Pulmonary artery endothelial cell (primary cell): ENCODE data around the gene UGT1A3. TPM values are rescaled to one million over a fixed set of nuclear protein-coding genes. Genes with fewer than 3 reads are reported as not detected.

ENCODE experiments used
- DNase-seq: peaks from one replicate; pipeline ENCODE4 v3.0.0-alpha.2; 2011; ENCODE audit warnings: low read depth, low spot score
- total RNA-seq: library from RNA; depleted of rRNA; stranded (reverse); fragments of >200 nt; gene quantifications from 2 replicates; pipeline ENCODE4 v1.2.3, GENCODE V29; 2014

The UGT1A3 gene
- total RNA-seq, 1 donor from 2014 or later, result not detected

DNA sequence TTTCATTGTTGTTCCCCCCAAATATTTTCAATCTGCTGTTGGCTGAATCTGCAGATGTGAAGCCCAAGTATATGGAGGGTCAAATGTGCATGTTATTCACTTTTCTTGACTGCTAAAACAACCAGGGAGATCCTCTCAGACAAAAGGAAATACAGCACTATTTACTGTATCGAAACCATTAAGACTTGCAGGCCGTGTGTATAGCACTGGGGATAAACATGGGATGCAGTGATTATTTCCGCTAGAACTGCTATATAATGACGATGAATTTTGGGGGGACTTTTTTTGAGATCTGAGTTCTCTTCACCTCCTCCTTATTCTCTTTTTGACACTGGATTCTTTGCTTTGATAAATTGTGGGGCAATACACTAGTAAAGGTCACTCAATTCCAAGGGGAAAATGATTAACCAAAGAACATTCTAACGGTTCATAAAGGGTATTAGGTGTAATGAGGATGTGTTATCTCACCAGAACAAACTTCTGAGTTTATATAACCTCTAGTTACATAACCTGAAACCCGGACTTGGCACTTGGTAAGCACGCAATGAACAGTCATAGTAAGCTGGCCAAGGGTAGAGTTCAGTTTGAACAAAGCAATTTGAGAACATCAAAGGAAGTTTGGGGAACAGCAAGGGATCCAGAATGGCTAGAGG, 27.7 kb downstream of the UGT1A3 start:
- no peak for DNase-seq

DNA sequence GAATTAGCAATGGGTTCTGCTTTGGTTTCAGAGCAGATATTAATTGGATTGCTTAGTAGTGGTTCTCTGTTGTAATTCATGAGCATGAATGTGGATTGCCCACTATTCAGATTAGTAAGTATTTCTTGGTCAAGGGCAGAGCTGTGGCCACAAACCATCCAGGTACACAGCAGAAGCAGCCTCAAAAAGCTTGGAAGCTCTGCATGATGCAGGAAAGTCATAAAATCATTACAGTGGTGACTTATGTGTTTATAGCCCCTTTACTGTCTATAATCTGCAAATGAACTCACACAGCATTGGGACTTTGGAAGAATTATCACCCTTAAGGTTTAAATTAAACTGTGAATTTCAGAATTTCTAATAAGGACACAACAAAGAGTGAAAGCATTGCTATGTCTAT, 29.3 kb downstream of the UGT1A3 start:
- no peak for DNase-seq

DNA sequence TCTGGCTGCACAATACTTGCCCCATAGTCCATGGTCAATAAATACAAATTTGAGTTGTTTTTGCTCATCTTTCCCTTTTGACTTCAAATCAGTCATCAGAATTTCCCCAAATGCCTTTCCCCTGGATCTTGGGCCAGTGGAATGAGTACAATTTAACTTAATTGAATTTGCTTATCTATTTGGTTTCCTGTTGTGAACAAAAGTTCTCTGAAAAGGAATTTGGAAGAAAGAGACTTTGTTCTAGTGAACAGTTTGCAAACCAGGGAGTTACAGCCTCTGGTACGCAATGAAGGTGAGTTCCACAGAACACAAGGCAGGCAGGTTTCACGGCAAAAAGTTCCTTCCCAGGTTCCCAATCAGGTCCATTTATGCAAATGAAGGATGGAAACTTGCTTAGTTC, 30.0 kb downstream of the UGT1A3 start:
- DNase-seq, result no peak

DNA sequence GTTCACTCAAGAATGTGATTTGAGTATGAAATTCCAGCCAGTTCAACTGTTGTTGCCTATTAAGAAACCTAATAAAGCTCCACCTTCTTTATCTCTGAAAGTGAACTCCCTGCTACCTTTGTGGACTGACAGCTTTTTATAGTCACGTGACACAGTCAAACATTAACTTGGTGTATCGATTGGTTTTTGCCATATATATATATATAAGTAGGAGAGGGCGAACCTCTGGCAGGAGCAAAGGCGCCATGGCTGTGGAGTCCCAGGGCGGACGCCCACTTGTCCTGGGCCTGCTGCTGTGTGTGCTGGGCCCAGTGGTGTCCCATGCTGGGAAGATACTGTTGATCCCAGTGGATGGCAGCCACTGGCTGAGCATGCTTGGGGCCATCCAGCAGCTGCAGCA, 31.2 kb downstream of the UGT1A3 start, which contains the start of gene UGT1A1:
Gene UGT1A1, plus strand, starts transcription at position 228 of the 400 bp plus-strand sequence. Its CDS starts 18 bp downstream, at position 246.
- no peak for DNase-seq

DNA sequence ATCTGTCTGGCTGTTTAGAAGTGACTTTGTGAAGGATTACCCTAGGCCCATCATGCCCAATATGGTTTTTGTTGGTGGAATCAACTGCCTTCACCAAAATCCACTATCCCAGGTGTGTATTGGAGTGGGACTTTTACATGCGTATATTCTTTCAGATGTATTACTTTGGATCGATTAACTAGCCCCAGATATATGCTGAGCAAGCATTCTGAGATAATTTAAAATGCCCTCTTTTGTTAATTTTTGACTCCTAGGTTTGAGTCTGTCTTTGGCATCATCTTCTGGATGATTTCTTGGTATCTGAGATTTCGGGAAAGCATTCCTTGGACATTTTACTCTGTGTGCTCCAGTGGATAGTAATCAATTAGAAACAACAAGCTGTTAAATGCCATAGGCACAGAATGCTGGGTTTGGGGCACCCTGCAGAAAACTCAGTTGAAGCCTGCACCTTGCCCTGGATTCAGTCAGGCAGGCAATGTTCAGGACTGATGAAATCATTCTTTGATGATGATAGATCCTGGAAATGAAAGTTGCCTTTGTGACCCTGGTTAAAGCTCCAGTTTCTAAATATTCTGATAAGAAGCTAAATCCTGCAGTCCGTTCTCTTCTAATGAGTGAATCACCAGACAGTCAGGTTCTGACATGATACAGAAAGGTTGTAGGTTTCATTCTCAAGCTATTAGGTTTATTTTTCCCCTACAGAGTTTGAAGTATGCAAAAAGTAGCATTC, 32.4 kb downstream of the UGT1A3 start:
- no peak for DNase-seq

DNA sequence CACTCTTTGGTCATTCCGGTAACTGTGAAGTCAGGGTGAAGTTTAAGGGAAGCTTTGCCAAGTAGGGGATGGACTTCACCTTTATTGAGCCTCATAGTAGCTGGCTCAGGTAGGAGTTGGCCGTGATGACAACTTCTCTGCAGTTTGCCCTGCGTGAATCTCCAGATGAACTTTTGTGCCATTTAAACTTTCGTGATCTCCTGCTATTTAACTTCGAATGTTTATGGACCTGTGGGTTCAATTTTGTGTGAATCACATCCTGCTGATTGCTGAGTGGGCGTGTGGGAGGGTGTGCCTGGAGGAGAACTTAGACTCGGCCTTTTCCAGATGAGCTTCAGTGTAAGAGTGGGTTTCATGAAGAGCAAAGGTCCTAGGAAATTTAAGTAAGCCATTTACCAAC, 35.4 kb downstream of the UGT1A3 start:
- no peak for DNase-seq

DNA sequence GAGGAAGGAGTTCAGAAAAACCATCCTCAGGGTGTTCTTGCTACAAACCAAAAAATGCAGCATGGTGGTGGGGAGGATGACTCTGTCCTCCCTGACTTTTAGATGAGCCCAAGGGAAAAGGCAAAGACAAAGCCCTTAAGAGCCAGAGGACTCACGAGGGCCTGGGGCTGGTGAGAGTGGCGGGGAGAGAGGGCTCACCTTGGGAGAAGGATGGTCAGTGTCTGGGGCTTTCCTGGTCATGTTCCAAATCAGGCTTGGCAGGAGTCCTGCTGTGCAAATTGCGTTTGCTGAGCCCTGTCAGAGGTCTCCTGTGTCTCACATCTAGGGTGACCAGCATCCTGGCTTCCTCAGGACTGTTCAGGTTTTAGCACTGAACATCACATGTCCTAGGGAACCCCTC, 35.9 kb downstream of the UGT1A3 start:
- DNase-seq, result no peak

DNA sequence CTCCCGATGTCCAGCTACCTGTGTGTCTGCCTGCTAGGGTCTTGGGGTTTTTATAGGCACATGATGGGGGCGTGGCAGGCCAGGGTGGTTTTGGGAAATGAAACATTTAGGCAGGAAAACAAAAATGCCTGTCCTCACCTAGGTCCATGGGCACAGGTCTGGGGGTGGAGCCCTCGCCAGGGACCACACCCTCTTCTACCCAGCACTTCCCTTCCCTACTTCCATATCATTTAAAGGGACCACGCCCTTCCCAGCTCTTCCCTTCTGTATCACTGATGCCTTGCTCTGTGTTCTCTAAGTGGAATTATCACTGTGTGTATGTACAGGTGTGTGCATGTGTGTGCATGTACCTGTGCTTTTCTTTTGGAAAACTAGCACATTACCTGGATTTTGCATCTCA, 37.6 kb downstream of the UGT1A3 start:
- no peak for DNase-seq

DNA sequence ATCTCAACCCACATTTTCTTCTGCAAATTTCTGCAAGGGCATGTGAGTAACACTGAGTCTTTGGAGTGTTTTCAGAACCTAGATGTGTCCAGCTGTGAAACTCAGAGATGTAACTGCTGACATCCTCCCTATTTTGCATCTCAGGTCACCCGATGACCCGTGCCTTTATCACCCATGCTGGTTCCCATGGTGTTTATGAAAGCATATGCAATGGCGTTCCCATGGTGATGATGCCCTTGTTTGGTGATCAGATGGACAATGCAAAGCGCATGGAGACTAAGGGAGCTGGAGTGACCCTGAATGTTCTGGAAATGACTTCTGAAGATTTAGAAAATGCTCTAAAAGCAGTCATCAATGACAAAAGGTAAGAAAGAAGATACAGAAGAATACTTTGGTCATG, 39.2 kb downstream of the UGT1A3 start:
- DNase-seq, result no peak

DNA sequence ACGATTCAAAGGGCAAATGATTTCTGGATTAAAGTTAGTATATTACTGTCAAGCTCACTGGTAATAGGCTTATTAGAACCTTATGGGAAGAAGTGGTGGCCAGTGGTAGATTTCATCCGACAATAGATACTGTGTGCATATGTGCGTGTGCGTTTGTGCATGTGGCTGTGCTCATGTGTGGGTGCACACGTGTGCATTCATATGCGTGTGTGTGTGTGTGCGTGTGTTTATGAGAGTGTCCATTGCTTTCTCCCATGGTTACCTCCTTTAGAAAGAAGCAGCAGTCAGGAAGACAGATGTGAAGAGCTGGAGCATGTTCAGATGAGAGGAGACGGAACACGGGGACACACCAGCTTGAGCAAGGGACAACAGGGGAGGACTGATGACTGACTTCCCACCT, 40.4 kb downstream of the UGT1A3 start:
- DNase-seq, result no peak

DNA sequence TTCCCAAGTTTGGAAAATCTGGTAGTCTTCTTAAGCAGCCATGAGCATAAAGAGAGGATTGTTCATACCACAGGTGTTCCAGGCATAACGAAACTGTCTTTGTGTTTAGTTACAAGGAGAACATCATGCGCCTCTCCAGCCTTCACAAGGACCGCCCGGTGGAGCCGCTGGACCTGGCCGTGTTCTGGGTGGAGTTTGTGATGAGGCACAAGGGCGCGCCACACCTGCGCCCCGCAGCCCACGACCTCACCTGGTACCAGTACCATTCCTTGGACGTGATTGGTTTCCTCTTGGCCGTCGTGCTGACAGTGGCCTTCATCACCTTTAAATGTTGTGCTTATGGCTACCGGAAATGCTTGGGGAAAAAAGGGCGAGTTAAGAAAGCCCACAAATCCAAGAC, 43.3 kb downstream of the UGT1A3 start:
- DNase-seq, result no peak

DNA sequence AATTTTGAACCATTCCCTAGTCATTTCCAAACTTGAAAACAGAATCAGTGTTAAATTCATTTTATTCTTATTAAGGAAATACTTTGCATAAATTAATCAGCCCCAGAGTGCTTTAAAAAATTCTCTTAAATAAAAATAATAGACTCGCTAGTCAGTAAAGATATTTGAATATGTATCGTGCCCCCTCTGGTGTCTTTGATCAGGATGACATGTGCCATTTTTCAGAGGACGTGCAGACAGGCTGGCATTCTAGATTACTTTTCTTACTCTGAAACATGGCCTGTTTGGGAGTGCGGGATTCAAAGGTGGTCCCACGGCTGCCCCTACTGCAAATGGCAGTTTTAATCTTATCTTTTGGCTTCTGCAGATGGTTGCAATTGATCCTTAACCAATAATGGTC, 43.7 kb downstream of the UGT1A3 start:
- DNase-seq, result no peak

DNA sequence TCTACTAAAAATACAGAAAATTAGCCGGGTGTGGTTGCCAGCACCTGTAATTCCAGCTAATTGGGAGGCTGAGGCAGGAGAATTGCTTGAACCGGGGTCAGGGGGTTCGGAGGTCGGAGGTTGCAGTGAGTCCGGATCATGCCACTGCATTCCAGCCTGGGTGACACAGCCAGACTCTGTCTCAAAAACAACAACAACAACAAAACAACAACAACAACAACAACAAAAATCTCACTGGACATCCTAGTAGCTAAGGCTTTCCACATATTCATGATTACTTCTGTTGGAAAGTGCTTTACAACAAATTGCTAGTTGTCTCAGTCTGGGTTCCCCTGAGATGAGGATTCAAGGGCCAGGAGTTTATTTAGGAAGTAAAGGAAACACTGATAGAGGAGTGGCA, 45.0 kb downstream of the UGT1A3 start:
- DNase-seq, result no peak

DNA sequence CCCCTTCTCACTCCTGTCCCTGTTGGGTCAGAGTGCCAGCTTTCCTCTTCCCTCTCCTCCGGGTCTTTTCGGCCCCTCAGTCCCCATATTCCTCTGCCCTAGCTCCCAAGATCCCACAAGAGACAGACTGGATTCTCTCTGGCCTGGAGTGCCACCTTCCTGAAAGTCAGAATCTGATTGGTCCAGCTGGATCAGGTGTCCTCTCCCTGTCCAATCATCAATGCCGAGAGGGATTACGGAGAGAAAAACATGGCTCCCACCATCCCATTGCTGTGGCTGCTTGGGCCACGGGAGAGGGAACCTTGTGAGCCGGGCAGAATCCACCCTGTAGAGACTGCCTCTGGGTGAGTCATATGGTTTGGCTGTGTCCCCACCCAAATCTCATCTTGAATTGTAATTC, 46.6 kb downstream of the UGT1A3 start:
- DNase-seq, result no peak

DNA sequence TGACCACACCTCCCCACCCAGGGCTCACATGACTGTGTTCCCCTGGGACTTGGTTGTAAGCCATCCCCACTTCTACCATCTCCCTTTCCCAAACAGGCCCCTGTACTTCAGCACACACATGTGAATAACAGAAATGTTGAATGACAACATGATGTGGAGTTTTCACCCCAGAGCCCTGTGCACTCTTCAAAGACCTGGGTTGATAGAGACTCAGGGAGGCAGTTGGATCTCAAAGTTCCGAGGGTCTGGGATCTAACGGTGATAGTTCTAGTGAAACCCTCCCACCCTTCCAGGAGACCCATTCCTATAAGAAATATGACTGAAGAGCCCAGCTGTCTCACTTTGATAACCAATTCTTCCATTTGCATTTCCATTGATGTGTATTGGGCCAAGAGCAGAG, 49.2 kb downstream of the UGT1A3 start, which contains the start of gene MROH2A:
Gene MROH2A, plus strand, starts transcription at position 301 of the 400 bp plus-strand sequence. CDS start 1,029 bp downstream, outside the sequence.
- DNase-seq, result no peak

DNA sequence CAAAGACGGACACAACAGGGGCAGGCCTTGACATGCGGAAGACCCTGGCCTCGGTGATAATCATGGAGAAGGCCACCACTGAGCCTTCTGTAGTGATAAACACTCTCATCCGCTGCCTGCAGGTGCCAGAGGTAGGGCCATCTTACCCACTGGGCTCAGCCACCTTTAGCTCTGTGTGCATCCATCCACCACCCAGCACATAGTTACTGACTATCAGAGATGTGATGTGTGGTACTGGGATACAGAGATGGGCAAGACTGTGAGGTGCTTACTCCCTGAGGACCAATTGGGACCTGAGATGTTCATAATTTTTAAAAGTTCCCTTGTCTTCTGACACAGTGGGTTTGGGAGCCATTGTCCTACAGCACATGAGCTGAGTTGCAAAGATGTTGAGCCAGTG, 50.9 kb downstream of the UGT1A3 start:
- DNase-seq, result no peak

DNA sequence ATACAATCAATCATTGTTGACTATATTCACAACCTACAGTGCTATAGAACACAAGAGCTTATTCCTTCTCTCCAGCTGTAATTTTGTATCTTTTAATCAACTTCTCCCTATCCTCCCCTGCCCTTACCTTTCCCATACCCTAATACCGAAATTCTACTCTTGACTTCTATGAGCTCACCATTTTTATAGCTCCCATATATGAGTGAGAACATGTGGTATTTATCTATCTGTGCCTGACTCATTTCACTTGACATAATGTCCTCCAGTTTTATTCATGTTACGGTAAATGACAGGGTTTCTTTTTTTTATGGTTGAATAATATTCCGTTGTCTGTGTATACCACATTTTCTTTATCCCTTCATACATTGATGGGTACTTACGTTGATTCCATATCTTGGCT, 51.9 kb downstream of the UGT1A3 start:
- no peak for DNase-seq

DNA sequence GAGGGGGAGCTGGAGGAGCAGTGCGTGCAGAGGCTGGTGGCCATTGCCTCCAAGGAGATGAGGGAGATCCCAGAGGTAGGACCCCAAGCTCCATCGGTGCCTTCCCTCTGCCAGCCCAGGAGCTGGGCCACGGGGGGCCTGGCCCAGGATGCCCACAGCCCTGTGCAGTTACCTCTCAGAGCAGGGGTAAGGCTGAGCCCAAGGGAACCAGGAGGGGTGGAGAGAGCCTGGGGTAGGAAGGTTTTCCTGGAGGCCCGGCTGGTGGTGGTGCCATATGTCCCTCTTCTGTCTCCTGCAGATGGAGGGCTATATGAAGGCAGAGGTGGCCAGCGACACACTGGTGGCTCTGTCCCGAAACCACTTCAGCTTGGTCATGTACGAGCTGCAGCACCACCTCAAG, 60.7 kb downstream of the UGT1A3 start:
- no peak for DNase-seq

DNA sequence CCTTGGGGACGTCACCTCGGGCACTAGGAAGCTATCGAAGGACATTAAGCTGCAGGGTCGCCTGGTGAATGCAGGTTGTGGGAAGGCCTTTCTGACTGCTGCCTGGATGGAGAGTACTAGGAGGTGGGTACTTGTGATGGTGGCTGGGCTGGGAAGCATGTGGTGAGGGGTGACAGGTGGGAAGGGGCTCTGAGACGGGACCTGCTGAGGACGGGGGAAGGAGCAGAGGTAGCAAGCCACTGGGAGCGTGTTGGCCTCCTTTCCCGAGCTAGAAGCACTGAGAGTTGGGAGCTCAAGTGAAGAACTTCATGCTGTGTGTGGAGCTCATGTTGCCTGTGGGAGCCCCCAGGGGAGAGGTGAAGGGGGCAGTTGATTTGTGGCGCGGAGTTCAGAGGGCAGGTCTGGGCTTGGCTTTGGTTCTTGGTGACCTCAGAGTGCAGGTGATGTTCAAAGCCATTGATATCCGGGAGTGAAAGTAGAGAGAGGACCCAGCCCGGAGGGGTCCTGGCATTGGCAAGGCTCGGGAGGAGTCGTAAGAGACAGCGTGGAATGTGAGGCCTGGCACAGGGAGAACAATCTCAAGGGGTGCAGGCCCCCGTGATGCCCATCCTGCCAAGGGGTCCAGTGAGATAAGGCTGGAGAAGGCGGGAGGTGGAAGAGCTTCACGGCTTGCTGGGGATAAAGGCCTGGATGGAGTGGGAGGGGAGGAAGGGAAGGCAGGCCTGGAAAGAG, 62.5 kb downstream of the UGT1A3 start:
- DNase-seq, result no peak

DNA sequence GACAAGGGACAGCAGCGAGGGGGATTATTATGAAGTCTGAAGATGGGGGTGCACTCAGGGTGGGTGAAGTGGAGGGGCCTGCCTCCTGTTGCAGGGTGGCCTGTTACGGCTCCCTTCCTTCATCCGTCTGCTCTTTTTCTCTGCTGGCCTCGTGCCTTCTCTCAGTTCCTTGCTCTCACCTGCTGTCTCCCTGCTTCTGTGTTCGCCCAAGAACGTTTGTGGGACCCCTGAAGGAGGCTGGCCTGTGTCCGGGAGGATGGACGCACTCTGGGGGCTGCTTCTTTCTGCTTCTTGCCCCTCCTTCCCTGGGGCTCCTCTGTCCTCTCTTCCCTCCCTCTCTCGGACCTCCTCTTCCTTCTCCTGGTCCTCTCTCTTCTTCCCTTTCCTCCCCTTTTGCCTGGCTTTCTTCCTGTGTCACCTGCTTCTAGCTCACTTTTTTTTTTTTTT, 63.1 kb downstream of the UGT1A3 start:
- no peak for DNase-seq

DNA sequence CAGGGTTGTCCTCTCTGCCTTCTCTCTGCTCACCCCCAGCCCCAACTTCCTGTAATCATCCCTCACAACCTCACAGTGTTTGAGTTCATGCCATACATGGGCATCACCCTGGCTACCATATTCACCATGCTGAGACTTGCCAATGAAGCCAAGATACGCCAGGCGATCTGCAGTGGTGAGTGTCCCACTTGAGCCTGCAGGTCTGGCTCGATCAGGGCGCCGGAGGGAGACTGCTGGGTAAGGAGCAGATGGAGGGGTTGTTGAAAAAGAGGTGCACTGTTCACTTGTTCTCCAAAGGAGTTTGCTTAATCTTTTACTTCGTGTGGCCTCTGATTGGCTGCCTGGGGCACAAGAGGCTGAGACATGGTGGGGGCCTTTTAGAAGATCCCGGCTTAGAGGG, 63.9 kb downstream of the UGT1A3 start:
- DNase-seq, result no peak

DNA sequence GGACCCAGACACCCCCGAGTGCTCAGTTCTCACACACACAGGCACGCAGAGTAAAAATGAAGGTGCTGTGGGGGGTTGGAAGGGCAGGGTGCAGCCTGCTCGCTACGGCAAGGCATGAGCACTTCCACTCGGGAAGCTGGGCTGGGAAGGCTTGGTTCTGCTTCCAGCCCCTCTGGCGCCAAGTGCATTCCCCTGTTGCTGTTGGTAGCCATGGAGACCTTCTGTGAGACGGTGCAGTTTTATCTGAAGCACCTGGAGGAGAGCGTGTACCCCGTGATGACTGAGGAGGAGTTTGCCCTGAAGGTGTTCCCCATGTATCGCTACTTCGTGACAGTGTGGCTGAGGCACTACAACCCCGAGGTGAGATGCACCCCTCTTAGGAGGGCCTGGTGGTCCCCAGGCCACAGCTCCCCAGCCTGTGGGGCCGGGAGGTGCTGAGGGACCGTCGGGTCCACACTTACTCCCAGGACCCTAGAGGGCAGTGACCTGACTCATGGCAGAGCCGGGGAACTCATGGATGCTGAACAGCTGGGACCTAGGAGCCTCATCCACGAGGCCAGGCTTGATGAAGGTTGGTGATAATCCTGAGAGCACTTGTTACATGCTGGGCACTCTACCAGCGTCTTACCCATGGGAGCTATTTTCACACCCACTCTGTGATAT, 64.8 kb downstream of the UGT1A3 start:
- DNase-seq, result no peak
